ENCODE results near the gene DDX31.

Gene DDX31

DNA sequence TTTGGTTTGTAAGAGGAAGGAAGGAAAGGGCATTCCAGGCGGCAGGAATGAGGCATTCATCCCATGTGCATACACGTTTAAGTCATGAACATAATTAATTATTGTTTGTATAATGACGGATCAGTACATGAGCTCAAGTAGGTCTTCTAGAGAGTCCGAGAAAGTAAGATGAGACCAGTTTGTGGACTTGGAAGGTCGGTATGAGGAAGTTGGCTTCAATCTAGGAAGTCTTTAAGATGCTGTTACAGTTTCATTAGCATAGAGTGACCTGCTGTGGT is 2.6 kb upstream of the DDX31 start:
- no peak for DNase-seq (ENCODE audit: low read depth)

DNA sequence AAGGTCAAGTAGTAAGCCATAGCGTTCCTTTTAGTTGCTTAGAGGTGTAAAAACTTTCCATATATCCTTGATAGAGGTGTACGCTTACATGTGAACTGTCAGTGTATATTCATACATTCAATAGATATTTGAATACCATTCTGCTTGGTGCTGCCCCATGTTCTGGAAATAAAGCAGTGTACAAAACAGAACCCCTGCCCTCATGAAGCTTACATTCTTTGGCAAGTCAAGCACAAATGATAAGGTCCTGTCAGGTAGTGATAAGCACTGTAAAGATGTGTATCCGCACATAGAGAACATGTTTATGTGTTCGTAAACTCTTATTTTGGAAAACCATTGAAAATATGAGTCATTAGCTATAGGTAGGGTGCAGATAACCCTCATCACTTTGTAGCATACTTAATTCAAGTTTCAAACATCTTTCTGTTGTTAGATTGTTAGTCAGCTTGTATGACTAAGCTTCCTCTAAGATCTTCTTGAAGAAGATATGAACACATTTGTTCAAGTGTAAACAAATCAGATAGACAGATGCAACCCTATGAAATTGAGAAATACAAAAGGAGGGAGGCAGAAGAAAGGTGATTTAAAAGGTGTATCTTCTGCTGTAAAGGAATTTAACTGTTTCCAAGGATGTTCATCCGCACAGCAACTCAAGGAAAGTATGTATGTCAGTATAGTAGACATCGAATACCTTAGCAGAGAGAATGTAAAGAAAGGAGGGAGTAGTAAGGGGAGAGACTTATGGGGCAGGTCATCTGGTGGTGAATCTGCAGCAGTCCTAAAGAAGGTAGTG is 2.0 kb upstream of the DDX31 start:
- no peak for DNase-seq (ENCODE audit: low read depth)

DNA sequence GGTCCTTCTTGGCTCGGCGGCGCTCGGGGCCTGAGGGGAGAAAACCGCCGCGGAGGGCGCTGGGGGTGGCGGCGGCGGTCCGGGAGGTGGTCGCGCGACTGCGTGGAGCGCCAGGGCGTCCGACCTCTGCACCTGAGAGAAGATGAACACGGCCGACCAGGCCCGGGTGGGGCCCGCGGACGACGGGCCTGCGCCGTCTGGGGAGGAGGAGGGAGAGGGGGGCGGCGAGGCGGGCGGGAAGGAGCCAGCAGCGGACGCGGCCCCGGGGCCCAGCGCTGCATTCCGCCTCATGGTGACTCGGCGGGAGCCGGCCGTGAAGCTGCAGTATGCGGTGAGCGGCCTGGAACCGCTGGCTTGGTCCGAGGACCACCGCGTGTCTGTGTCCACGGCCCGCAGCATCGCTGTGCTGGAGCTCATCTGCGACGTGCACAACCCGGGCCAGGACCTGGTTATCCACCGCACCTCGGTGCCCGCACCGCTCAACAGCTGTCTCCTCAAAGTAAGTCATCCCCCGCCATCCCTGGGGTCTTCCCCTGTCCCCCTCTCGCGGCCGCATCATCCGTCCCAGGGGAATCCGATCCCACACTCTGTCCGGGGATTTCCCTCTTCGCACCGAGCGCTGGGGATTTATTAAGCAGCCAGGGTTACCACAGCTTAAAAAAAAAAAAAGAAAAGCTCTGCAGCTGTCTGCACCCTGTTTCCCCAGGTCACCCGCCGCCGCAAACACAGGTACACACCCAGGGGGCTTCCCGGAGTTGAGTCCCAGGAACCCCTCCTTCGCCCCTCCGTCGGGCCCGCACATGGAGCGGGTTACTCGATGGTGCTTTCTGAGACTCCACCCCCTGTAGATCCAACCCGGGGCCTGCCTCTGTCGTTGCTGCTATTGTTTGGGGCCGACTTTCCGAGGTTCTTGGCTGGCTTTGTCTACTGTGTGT is 941 bp upstream of the DDX31 start, which contains the start of gene GTF3C4:
Gene GTF3C4, plus strand, starts transcription at position 8 of the 935 bp plus-strand sequence. Its CDS starts 135 bp downstream, at position 143.
- DNase-seq (ENCODE audit: low read depth): peak; percentile 26

DNA sequence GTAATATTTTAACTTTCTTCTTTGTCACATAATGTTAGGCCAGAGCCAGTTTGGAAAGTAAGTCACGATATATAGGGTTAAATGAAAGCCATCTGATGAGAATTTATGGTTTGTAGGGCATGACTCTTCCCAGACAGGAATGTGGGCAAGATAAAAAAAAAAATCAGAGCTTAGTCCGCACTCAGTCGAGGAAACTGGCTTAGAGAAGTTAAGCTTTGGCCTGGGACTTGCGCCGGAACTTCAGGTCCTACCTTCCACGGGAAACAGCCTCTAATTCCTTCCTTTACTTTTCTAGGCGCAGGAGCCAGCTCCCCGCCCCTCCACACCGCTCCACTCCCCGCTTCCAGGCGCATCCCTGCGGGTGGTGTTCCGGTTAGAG is 475 bp downstream of the DDX31 start:
- no peak for DNase-seq (ENCODE audit: low read depth)

DNA sequence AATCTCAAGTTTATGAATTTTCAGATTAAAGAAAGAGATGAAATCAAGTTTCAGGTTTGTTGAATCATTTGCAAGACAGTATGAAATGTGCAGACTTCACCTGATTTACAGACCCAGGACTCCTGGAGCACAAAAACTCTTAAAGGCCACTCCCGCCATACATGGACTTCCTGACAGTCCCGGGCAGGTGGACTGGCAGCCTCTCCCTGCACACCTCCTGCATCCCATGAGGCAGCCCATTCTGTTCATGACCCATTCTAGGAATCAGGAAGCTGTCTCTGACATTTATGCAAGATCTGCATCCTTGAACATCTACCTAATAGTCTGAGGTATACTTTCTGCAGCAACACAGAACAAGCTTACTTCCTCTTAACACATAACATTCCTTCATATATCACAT is 5.9 kb downstream of the DDX31 start:
- no peak for DNase-seq (ENCODE audit: low read depth)

DNA sequence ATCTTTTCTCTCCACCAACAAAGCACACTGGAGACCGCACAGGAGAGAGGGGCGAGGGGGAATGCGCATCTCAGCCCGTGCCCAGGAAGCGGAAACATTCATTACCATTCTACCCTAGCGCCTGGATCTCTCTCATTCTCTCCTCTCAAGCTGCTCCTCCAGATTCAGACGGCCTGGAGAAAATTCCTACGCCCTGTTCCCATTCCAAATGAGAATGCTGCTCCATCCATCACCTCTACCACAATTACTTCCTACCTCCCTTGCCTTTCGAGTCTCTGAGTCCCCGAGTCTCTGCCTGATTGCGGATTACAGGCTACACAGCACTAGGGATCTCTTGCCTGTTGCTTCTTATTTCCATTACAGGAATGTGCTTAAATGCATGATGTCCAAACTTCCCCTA is 6.7 kb downstream of the DDX31 start:
- DNase-seq (ENCODE audit: low read depth): no peak

DNA sequence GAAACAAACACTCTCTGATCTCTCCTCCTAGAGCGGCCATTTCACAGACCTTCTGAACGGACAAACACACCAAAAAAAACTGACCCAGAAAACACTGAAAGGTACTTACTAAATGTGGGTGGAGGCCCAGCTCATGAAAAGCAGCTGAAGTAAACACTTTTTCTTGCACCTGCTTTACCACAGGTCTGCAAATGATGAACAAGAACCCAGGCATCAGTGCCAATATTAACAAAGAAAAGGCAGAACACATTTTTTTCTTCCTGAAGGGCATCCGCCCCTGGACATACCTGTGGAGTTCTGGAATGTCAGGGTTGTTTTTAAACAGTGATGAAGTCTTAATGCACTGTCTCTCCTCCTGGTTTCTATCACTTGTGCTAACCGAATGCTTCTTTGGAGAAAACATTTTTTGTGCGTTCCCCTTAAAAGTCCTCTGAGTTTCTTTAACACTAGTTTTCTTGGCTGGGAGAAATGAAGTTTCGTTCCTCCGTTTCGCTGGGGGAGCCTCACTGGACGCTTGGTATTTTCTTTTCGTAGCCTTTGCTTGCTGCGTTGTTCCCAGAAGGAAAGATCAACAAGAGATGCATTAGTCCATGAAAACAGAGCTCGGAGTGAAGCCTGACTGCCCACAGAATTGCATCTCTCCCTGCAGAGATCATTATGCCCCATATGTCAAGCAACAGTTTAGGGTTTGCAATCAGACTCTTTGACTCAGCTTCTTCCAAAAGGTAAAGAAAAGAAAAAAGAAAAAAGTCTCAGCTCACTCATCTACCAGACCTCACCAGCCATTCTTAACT is 7.4 kb downstream of the DDX31 start:
- DNase-seq (ENCODE audit: low read depth): no peak

DNA sequence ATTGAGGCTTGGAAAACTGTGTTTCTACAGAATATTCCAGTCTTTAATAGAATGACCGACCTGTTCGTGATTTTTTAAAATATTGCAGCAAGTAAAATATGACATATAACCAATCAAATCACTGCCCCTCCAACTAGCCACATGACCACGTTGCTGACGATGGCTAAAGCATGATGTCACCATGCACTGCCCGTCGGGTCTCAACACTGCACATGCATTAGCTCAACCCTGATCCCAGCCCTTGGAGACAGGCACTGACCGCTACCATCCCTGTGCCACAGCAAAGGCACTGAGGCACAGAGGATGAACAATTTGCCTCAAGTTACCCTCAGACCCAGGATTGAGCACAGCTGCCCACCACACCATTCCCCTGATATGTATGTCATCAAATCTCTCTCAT is 13.5 kb downstream of the DDX31 start:
- DNase-seq (ENCODE audit: low read depth): no peak

DNA sequence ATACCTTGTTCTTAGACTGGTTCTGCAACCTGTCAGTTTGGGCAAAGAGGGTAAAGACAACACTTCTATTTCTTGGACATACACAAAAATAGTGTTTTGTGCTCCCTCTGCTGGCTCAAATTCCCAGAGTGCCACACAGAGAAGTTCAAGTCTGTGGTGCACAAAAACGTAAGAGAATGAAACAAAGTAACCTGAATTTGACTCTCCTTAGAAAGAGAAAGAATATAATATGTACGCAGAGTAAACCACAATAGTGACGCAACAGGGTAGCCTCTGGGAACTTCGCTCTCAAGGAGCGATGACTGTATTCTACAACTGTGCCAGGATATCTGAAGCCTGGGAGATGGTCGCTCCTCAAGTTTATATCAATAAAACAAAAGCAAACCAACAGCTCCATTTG is 18.5 kb downstream of the DDX31 start:
- DNase-seq (ENCODE audit: low read depth): no peak

DNA sequence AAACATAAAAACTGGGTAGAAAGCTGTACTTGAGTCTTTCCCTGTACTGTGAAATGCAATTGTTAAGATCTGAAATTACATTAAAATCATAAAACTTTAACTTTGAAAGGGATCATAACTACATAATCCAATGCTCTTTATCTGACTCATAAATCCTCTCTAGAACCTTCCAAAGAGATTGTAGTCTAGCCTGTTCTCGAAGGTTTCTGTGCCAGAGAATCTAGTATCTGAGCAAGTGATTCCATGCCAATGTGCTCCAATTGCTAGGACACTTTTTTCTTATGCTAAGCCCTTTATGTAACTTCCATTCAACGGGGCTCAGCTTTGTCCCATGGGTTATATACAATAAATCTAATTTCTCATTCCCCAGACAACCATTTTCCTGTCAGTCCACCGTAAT is 21.1 kb downstream of the DDX31 start:
- DNase-seq (ENCODE audit: low read depth): no peak

DNA sequence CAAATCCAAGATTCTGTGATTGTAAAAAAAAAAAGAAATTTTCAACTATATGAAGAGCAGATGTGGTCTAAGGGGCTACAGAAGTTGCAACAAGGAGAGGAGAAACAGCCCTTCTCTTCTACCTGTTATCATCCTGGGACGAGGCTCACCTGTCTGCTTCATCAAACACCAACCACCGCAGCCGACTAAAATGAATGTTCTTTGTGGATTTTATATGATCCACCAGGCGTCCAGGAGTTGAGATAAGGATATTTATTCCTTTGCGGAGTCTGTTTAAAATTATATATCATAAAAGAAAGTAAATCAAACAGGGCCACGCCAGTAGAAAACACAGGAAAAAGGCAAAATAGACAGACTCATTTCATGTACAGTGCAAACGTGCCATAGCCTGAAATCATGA is 21.5 kb downstream of the DDX31 start:
- DNase-seq (ENCODE audit: low read depth): no peak

DNA sequence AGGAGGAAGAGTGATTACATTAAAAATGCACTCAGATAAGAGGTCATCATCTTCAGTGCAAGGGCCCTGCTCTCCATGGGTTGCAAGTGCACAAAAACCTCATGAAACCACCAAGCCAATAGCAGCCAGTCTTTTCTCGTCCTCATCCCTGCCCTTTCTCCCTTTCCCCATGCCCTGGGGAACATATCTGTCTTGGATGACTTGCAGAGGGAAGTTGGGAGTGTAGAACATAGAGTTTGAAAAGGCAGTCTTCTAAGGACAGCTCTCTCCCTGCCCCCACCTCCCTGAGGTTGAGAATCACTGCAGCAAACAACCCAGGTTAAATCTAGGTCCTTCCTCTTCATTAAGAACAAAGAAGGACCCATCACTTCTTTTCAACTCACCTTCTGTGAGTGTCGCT is 22.0 kb downstream of the DDX31 start:
- DNase-seq (ENCODE audit: low read depth): no peak

DNA sequence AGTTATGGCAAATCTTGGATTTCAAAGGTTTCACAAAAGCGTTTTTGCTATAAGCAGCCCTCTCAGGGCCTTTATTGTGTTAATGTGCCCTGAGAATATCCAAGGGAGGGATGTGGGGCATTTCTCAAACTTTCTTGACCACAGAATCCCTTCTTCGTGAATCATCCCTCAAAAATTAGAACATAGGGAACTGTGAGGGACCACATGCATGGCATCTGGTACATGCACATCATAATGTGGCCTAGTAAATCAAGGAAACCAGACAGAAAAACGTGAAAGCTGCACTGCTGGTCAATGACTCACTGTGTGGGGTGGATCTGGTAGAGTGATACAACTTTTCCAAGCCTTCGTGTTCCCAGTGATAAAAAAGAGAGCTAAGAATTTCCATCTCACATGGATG is 22.4 kb downstream of the DDX31 start:
- no peak for DNase-seq (ENCODE audit: low read depth)

DNA sequence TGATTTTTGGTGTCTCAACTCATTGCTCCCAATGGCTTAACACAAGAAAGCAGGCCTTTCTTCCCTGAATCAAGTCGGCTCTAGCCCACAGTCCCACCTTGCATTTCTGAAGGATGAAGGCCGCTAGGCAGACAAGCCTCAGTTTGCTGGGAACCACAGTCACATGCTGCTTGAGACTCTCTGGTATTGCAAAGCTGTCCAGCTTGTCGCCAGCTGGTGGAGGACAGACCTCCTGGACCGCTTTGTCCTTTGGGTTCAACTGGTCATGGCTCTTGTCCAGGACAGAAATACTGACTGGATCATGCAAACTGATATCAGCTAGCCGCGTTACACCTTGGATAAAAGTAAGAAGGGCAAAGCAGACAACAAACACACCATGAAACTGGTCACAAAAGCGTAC is 23.1 kb downstream of the DDX31 start:
- DNase-seq (ENCODE audit: low read depth): no peak

DNA sequence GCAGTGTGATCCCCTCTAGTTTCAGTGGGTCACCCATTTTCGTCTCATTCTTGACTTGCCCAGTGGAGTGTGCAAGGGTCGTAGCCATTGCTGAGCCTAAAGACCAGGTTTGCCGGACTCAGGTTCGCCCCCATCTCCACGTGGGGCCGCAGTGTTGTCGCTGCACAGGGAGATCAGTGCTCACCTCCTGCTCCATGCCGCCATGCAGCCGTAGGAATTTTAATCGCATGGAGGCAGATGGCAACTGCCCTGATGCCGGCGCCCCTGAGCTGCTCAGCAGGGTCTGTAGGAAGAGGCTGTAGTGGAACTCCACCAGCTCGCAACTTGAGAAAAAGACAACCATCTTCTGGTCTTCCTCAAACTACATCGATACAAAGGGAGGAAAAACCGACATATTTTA is 24.1 kb downstream of the DDX31 start:
- DNase-seq (ENCODE audit: low read depth): no peak

DNA sequence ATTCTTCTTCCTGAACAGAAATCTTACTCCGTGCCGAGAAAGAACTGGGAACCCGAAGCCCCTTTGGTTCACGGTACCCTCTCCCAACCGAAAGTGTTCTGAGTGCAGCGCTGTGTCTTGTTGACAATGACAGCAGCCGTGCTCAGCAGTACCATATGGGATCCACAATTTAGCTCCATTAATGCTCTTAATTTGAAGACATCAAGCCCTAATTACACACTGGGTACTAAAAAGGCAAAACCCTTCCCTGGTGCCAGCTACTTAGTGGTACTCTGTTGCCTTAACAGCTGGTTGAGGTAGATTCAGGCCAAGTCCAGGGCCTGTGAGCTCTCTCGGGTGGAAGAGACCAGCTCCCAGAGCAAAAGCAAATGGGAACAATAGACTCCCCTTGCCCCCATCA is 24.5 kb downstream of the DDX31 start:
- no peak for DNase-seq (ENCODE audit: low read depth)

DNA sequence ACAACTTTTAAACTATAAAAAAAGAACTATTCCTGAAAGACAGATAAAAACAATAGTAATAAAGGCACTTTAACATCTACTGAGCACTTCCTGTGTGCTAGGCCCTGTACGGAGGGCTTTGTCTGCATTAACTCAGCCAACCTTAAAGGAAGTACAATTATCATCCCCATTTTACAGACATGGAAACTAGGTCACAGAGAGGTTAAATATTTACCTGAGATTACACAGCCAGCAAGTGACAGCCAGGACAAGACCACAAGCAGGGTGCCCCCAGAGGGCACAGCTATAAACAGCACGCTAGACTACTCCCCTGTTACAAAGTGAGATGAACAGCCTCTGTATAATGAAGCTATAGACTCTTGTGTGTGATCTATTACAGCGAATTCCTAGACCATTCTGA is 25.5 kb downstream of the DDX31 start:
- DNase-seq (ENCODE audit: low read depth): no peak

DNA sequence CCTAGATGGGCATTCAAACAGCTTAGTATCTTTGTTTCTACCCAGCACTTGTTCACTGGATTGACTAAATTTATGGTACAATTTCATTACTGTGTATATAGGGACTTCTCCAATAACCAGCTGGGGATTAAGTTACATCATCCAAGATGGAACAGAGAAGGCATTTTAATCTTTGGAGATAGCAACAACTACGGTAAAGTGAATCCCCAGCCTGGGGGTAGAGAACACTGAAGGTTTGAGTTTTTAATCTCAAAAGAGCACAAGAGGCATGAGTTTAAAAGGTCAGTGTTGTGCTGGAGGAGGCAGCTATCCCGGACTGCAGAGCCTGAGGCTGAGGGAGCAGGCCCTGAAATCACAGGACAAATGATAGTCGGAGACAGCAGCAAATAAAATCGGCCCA is 28.6 kb downstream of the DDX31 start:
- DNase-seq (ENCODE audit: low read depth): no peak

DNA sequence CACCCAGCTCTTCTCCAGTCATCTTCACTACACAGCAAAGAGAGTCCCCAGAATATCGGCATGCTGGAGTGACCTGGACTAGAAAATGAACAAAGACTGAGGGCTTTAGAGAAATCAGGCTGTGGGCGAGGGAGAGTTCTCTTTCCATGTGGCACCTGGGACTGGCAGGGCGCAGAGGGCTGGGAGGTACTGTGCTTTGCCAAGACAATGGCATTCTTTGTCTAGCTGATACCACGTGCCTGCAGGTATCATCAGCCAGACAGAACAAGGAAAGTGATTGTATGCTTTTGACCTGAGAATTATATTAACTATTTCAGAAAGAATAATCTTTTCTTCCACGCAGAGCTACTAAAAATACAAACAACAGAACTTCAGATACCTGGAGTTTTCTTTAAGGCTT is 30.5 kb downstream of the DDX31 start:
- no peak for DNase-seq (ENCODE audit: low read depth)

DNA sequence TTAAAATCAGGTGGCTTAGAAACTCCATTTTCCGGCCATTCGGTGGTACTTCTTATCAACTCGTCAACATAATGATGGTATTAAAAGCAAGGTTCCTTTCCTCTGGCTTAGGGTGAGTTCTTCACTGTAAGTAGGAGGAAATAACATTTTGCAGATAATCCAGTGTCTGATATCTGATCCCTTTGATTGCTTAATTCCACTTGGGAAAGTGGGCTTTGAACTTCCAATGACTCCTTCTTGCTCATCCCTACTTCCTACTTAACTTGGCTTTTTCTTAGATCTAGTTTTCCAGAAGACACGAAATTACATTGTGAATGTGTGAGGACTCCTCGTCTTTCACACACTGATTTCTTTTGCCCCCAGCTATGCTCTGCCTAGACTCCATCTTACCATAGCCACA is 31.5 kb downstream of the DDX31 start:
- DNase-seq (ENCODE audit: low read depth): no peak

DNA sequence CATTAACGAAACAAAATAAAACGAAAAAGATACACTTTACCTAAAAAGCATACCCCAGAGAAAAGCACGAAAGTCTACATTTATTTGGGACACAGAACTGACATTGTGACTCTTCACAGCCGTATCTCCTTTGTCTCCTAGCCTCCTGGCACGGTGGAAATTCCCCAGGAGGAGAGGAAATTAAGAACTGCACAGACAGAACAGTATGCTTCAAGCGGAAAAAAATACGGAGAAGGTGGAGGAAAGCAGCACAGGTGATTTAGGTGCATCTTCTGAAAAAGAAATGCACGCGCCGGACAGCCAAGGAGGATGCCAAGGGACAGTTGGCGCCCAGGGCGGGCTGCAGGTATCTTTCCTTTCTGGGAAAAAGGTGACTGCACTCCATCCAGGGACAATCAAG is 32.0 kb downstream of the DDX31 start:
- no peak for DNase-seq (ENCODE audit: low read depth)

DNA sequence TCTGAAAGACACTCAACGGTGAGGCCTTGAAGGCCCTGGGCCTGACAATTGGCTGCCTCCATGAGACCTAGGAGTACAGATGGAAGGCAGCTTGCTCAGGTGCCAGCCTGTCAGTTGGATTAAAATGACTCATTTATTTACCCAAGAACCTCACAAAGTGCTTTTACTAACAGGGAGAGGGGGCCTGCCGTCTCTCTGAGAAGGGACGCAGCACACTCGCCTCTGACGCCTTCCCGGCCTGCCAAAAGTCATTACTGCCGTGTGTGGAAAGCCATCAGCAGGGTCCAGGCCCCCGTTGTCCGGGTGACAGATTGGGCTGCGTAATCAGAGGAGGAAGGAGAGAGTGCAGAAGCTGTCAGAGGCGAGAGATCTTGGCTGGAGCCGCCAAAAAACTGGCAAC is 32.4 kb downstream of the DDX31 start:
- DNase-seq (ENCODE audit: low read depth): no peak

DNA sequence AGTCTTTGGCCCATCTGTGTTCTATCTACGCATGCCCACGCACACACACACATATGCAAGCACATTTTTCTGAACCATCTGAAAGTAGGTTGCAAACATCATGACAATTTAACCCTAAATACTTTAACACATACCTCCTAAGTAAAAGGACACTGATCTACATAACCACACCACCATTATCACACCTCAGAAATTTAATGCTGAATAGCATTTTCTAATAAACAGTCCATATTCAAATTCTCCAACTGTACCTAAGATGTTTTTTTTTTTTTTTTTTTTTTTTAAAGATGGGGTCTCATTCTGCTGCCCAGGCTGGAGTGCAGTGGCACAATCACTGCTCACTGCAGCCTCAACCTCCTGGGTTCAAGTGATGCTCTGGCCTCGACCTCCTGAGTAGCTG is 35.5 kb downstream of the DDX31 start:
- DNase-seq (ENCODE audit: low read depth): no peak

Data from stimulated activated CD4-positive, alpha-beta T cell treated with anti-CD3 and anti-CD28 coated beads, Interleukin-2, amount 100 ng/mL, for 4 hours (primary cell).